ENCODE data around the gene DAPL1.

DAPL1 gene

GRCh38 chr2:158795195-158795924 is at the start of gene DAPL1:
TSS of gene DAPL1 (plus strand) at chr2:158795317. CDS start at chr2:158795373, 56 bp downstream.
- DNase-seq: peak; percentile 57

- DNase-seq: no peak
These were observed 49.2 kb upstream of the DAPL1 start for GRCh38 chr2:158745866-158746382.

GRCh38 chr2:158746488-158746887 is 48.6 kb upstream of the DAPL1 start:
- DNase-seq: no peak

GRCh38 chr2:158747281-158747680 is 47.8 kb upstream of the DAPL1 start:
- DNase-seq: no peak

- no peak for DNase-seq
These were observed 46.1 kb upstream of the DAPL1 start for GRCh38 chr2:158748926-158749590.

- DNase-seq: peak; percentile 51
These were observed 44.5 kb upstream of the DAPL1 start for GRCh38 chr2:158750458-158751125.

GRCh38 chr2:158753641-158754611 is 41.2 kb upstream of the DAPL1 start:
- peak; percentile 58 for DNase-seq

- DNase-seq: no peak
These were observed 39.6 kb upstream of the DAPL1 start for GRCh38 chr2:158755310-158756087.

GRCh38 chr2:158756331-158756730 is 38.8 kb upstream of the DAPL1 start:
- no peak for DNase-seq

- DNase-seq: no peak
These were observed 38.1 kb upstream of the DAPL1 start for GRCh38 chr2:158756976-158757375.

GRCh38 chr2:158760887-158761286 is 34.2 kb upstream of the DAPL1 start:
- DNase-seq: no peak

GRCh38 chr2:158761621-158762020 is 33.5 kb upstream of the DAPL1 start:
- DNase-seq: no peak

- DNase-seq: no peak
These were observed 32.8 kb upstream of the DAPL1 start for GRCh38 chr2:158762336-158762735.

GRCh38 chr2:158766524-158766923 is 28.6 kb upstream of the DAPL1 start:
- no peak for DNase-seq

- DNase-seq: no peak
These were observed 22.6 kb upstream of the DAPL1 start for GRCh38 chr2:158772306-158773078.

- no peak for DNase-seq
These were observed 22.0 kb upstream of the DAPL1 start for GRCh38 chr2:158773121-158773520.

GRCh38 chr2:158774681-158775080 is 20.4 kb upstream of the DAPL1 start:
- no peak for DNase-seq

GRCh38 chr2:158775273-158776027 is 19.7 kb upstream of the DAPL1 start:
- no peak for DNase-seq

GRCh38 chr2:158776231-158776630 is 18.9 kb upstream of the DAPL1 start:
- DNase-seq: peak; percentile 71

GRCh38 chr2:158777077-158777476 is 18.0 kb upstream of the DAPL1 start:
- DNase-seq: no peak

Data from NCI-H146 (cell line).